ENCODE measurements around the gene SP100.
A peak's percentile ranks its signal among the peaks of the same experiment; 100 is the strongest.

The SP100 gene

DNA sequence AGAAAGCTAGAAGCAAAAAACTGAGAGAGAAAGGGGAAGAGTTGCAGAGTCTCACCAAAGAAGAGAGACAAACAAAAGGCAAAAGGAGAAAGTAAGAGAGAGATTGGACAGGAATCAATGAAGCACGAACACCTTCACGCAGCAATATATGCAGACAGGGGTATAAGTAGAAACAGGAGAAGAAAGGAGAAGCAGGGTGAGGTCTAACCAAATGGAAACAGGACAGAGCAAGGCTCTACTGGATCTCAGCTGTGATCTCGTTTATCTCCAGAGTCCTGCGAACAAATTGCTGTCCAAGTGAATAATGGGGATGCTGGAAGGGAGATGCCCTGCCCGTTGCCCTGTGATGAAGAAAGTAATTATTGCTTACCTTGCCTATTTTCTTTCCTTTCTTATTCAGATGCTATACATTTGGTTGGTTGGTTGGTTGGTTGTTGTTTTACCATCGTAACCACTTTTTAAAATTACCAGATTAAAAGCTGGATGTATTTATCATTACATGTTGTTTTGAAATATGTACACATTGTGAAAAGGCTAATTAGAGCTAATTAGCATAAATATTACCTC lies 34.0 kb downstream of the SP100 start:
- Histone ChIP-seq H3K36me3 (peaks cover 60% of the 10 kb centered on the region), H3K4me3 (ENCODE audit: low read depth in 1 of 2, low read length in 1 of 2) (no peak overlapping the region), H3K27ac (peak overlapping the region; percentile 59), H3K4me1 (ENCODE audit: control insufficient read depth in 1 of 2, insufficient read depth in 1 of 2, low read depth in 1 of 2, low read length in 1 of 2) (peaks cover 9% of the 10 kb centered on the region in 2 experiments), H3K9me3 (no peaks in the 10 kb centered on the region), H3K27me3 (no peaks in the 10 kb centered on the region)
- TF ChIP-seq CTCF (IDR thresholded peaks at IDR 0.05): no peak

DNA sequence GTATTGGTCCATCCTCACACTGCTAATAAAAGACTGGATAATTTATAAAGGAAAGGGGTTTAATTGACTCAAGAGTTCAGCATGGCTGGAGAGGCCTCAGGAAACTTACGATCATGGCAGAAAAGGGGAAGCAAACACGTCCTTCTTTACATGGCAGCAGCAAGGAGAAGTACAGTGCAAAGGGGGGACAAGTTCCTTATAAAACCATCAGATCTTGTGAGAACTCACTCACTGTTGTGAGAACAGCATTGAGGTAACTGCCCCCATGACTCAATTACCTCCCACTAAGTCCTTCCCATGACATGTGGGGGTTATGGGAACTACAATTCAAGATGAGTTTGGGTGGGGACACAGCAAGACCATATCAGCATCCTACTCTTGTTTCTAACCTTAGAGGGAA lies 37.0 kb downstream of the SP100 start:
- H3K9me3 ChIP-seq: no peaks in the 10 kb centered on the region
- no peak overlapping the region for H3K4me3 ChIP-seq (ENCODE audit: low read depth in 1 of 2, low read length in 1 of 2)
- peaks cover 30% of the 10 kb centered on the region for H3K36me3 ChIP-seq
- TF ChIP-seq CTCF (IDR thresholded peaks at IDR 0.05): no peak
- peak overlapping the region; percentile 56 for H3K27ac ChIP-seq
- no peaks in the 10 kb centered on the region for H3K27me3 ChIP-seq
- peaks cover 39% of the 10 kb centered on the region in 2 experiments for H3K4me1 ChIP-seq (ENCODE audit: control insufficient read depth in 1 of 2, insufficient read depth in 1 of 2, low read depth in 1 of 2, low read length in 1 of 2)

DNA sequence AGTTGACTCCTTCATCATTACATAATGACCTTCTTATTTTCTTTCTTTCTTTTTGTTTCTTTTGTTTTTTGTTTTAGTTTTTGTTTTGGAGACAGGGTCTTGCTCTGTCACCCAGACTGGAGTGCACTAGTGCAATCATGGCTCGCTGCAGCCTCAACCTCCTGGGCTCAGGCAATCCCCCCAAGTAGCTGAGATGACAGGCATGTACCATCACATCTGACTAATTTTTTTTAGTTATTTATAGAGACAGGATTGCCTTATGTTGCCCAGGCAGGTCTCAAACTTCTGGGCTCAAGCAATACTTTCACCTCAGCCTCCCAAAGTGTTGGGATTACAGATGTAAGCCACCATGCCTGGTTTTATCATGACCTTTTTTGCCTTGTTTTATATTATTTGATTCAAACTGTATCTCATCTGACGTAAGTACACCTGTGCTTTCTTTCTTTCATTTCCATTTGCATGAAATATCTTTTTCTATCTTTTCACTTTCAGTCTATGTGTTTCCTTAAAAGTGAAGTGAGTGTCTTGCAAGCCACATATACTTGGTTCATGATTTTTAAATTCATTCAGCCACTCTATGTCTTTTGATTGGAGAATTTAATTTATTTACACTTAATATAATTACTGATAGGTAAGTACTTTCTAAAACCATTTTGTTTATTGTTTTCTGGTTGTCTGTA lies 39.1 kb downstream of the SP100 start:
- no peak for TF ChIP-seq CTCF (IDR thresholded peaks at IDR 0.05)
- H3K36me3 ChIP-seq: peaks cover 18% of the 10 kb centered on the region

DNA sequence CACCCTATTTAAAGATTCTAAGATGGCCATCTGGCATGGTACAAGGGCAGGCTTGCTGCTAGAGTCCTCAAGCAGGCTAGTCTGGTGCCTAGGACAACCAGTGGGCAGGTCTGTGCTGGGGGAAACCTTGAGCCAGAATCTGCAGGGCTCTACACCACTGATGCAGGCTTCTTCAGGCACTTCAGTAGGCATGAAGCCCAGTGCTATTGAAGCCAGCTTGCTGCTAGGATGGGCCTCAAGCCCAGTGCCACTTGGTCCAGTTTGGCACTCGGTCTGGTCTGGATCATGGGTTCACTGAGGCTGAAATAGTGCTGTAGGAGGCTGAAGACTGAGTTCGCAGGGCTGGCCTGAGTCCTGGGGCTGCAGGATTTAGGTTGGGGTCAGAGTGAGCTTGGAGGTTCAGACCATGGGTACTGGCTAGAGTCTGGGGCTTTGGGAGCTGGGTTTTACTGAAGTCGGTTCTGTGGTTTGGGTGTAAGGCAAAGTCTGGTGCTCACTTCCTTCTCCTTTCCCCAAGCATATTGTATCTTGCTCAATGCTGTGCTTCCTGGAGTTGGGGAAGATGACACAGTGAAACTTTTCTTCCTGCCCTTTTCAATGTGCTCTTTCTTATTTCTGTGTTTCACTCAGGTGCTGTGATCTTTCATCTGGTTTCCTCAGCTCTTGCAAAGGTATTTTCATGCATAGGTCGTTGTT lies 41.2 kb downstream of the SP100 start:
- Histone ChIP-seq H3K4me1 (ENCODE audit: control insufficient read depth in 1 of 2, insufficient read depth in 1 of 2, low read depth in 1 of 2, low read length in 1 of 2) (peaks cover 57 to 58% of the 10 kb centered on the region in 2 experiments), H3K4me3 (ENCODE audit: low read depth in 1 of 2, low read length in 1 of 2) (peak overlapping the region; percentile 36 to 57), H3K27me3 (no peaks in the 10 kb centered on the region), H3K36me3 (peaks cover 19% of the 10 kb centered on the region), H3K27ac (peak overlapping the region; percentile 94), H3K9me3 (no peaks in the 10 kb centered on the region)
- no peak for TF ChIP-seq CTCF (IDR thresholded peaks at IDR 0.05)

More for the DNA sequence above, 39.1 kb downstream of the SP100 start:
- Histone ChIP-seq H3K27me3 (no peaks in the 10 kb centered on the region), H3K9me3 (no peaks in the 10 kb centered on the region), H3K4me1 (ENCODE audit: control insufficient read depth in 1 of 2, insufficient read depth in 1 of 2, low read depth in 1 of 2, low read length in 1 of 2) (peaks cover 55 to 57% of the 10 kb centered on the region in 2 experiments), H3K27ac (peak overlapping the region; percentile 94), H3K4me3 (ENCODE audit: low read depth in 1 of 2, low read length in 1 of 2) (no peak overlapping the region)

DNA sequence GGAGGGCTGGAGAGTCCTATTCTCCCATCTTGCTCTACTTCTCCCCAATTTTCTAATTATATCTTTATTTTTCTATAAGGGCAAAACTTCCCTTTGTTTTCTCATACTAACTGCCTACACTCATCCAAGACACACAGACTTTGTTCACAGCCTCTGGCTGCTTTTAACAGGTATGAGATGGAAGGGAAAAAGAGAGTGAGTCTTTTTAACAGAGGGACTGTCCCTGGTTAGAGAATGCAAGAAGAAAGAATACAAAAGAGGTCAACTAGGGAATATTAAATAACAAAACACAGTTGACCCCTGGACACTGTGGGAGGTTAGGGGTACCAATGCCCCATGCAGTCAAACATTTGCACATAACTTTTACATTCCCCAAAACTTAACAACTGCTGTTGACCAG lies 41.8 kb downstream of the SP100 start:
- TF ChIP-seq CTCF (IDR thresholded peaks at IDR 0.05): no peak
- Histone ChIP-seq H3K36me3 (peaks cover 25% of the 10 kb centered on the region), H3K9me3 (no peaks in the 10 kb centered on the region), H3K4me3 (ENCODE audit: low read depth in 1 of 2, low read length in 1 of 2) (peak overlapping the region; percentile 36 to 57), H3K27me3 (no peaks in the 10 kb centered on the region), H3K4me1 (ENCODE audit: control insufficient read depth in 1 of 2, insufficient read depth in 1 of 2, low read depth in 1 of 2, low read length in 1 of 2) (peaks cover 57 to 58% of the 10 kb centered on the region in 2 experiments), H3K27ac (peak overlapping the region; percentile 94)
